Prostate gland (tissue), 2 donors: ENCODE measurements around the gene MESP2.

Source experiments
- POLR2A ChIP-seq: fragments of 450-650 bp; IDR thresholded peaks from one replicate; pipeline ENCODE4 v1.6.1; 2016; ENCODE audit warnings: antibody characterized with exemption, mild to moderate bottlenecking
- TF ChIP-seq, protein P1 (sequence below), 4 experiments: fragments of 200-600 bp in 2 of 4; fragments of 450-650 bp in 2 of 4; sonication (generic) in 2 of 4; IDR thresholded peaks; 1 replicate in 3 of 4; 2 replicates in 1 of 4; pipeline ENCODE4 v1.5.1; 2016 to 2019; ENCODE audit warnings: antibody characterized with exemption in 4 of 4, mild to moderate bottlenecking in 2 of 4, moderate library complexity in 2 of 4

DNA sequence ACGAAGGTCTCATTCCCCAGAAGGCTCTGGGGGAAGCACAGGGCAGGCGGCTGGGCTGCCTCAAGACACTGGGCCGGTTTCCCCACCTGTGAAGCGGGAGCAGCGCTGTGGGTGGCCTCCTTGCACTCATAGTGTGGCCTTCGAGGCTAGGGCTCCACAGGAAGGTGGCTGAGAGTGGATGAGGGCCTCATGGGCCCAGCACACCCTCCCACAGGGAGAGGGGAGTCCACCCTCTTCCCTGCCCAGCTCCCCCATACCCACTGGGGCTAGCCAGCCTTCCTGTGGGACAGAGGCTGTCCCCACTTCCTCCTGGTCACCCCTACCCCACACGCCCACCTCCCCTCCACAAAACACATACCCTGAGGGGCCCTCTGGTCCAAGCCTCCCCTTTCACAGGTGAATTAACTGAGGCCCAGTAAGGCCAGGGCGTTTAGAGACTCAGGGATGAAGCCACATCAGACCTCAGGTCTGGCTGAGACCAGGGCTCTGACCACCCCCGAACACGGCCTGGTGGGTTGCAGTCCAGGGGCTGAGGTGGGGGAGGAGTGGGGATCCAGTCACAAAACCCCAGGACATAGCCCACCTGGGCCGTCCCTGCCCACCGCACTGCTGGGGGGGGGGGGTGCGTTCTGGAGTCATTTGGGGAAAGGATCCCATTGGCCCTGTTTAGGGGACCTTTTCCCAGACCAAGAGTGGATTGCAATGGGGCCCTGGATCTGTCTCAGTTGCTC lies 37.4 kb downstream of the MESP2 start:
- TF ChIP-seq, protein P1, sequence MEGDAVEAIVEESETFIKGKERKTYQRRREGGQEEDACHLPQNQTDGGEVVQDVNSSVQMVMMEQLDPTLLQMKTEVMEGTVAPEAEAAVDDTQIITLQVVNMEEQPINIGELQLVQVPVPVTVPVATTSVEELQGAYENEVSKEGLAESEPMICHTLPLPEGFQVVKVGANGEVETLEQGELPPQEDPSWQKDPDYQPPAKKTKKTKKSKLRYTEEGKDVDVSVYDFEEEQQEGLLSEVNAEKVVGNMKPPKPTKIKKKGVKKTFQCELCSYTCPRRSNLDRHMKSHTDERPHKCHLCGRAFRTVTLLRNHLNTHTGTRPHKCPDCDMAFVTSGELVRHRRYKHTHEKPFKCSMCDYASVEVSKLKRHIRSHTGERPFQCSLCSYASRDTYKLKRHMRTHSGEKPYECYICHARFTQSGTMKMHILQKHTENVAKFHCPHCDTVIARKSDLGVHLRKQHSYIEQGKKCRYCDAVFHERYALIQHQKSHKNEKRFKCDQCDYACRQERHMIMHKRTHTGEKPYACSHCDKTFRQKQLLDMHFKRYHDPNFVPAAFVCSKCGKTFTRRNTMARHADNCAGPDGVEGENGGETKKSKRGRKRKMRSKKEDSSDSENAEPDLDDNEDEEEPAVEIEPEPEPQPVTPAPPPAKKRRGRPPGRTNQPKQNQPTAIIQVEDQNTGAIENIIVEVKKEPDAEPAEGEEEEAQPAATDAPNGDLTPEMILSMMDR (IDR thresholded peaks at IDR 0.05) = no peak
- TF ChIP-seq POLR2A = no peak
